SH-SY5Y (cell line): ENCODE measurements around the gene KRTAP1-3.

Source experiments
- GATA2 ChIP-seq: IDR thresholded peaks from 2 replicates; pipeline ENCODE4 v1.6.1; 2011; ENCODE audit warnings: mild to moderate bottlenecking, low read depth, low read length
- GATA3 ChIP-seq: IDR thresholded peaks from 2 replicates; pipeline ENCODE4 v1.6.1; 2011; ENCODE audit warnings: low read depth, mild to moderate bottlenecking, low read length, moderate library complexity

GRCh38 chr17:41012326-41013120 lies 22.2 kb downstream of the KRTAP1-3 start:
- TF ChIP-seq GATA2, result no peak
- no peak for TF ChIP-seq GATA3
